ENCODE results near the gene PRPF31.

Gene PRPF31

GRCh38 chr19:54107876-54108490 lies 7.6 kb upstream of the PRPF31 start:
- no peak for DNase-seq

GRCh38 chr19:54108496-54108895 lies 7.1 kb upstream of the PRPF31 start:
- no peak for DNase-seq

DNA sequence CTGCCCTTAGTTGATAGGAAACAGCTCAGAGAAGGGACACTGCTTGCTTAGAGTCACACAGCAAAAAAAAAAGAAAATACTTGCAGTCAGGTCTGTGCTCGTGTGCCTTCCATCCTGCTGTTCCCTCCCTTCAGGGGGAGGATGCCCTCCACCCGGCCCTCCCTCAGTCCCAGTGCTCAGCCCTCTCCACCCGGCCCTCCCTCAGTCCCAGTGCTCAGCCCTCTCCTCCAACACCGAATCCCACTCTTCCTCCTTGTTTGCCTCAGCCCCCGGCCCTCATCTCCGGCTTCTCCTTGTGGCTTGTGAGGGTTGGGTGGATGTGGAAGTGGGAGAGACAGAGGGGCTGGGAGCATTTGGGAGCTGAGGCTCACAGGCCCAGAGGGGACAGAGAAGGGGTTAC lies 5.9 kb upstream of the PRPF31 start:
- DNase-seq = no peak

DNA sequence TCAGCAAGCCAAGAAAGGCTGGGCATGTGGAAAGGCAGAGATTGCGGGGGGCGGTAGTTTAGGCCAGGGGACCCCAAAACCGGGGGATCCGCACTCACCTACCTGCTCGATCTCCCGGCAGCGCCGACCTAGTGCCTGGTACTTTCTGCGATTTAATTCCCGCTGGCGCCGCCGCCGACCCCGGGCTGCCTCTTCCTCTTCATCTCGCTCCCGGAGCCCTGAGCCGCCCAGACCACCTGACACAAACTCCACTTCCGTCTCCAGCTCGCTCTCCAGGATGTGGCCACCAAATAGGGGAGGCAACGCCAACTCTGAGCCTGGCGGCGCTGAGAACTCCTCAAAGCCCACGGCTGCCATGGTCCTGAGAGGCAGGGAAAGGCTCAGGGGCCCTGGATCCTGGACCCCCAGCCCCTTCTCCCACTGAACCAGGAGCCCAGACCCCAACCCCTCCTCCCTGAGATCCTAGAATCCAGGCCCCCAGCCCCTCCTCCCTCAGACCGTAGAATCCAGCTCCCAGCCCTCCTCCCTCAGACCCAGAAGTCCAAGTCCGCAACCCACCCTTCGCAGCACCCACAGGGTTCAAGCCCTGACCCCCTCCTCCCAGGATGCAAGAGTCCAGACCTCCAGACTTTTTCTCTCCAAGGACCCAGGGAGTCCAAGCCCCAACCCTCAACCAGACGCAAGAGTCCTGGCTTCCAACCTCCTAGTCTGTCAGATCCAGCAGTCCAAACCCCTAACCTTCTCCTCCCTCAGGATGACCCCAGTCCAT lies 1.0 kb upstream of the PRPF31 start:
- peak; percentile 24 for DNase-seq

DNA sequence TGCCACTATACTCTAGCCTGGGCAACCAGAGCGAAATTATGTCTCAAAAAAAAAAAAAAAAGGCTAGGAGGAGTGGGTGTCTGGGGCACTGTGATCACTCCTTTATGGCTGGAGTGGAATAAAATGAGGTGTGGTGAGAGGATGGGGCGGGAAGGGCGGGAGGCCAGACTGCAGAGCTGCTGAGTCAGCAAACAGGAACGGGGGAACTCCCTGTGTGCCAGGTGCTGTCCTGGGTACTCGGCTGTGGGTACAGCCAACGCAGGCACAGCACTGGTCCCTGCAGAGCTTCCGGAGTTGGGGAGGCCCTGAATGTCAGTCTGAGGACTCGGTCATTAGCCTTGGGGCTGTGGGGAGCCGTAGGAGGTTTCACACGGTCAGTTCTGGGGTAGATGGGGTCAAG lies 5.7 kb downstream of the PRPF31 start:
- DNase-seq = no peak

DNA sequence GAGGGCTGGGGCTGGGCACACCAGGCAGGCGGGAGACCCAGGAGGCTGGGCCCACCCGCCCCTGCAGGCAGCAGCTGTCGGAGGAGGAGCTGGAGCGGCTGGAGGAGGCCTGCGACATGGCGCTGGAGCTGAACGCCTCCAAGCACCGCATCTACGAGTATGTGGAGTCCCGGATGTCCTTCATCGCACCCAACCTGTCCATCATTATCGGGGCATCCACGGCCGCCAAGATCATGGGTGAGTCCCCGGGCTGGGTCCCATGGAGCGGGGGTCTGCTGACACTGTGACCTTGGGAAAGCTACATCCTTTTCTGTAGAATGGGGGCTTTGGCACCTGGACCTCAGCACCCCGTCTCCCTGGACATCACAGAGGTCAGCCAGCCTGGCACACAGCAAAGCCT lies 8.1 kb downstream of the PRPF31 start:
- no peak for DNase-seq

- DNase-seq = no peak
Measured at GRCh38 chr19:54124393-54124792, 8.8 kb downstream of the PRPF31 start.

GRCh38 chr19:54125713-54126112 lies 10.2 kb downstream of the PRPF31 start:
- DNase-seq = no peak

- no peak for DNase-seq
Measured at GRCh38 chr19:54127688-54128440, 12.3 kb downstream of the PRPF31 start.

GRCh38 chr19:54128441-54128725 lies 12.8 kb downstream of the PRPF31 start:
- DNase-seq = no peak

DNA sequence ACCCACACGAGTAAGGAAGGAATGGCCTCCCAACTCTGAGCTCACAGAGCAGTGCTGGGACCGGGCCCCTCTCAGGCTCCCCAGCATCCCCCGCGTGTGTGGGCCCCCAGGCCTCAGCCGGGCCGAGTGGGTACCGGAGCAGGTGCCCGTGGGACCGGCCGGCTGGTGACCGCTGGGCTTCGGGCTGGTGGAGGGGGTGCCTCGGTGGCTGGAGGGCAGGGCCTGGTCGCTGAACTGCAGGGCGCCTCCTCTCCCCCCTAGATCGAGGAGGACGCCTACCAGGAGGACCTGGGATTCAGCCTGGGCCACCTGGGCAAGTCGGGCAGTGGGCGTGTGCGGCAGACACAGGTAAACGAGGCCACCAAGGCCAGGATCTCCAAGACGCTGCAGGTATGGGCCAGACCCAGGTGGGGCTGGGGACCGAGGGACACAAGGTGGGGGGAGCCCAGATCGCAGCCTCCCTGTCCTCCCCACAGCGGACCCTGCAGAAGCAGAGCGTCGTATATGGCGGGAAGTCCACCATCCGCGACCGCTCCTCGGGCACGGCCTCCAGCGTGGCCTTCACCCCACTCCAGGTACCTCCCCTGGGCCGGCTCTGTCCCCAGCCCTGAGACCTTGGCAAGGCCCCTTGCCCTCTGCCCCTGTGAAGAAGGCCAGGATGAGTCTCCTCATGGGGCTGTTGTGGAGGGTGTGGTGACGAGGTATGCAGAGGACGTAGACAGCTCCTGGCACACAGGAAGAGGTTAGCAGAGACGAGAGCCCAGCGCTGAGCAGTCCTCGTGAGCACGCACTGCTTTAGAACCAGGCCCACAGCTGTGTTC lies 13.5 kb downstream of the PRPF31 start:
- no peak for DNase-seq

DNA sequence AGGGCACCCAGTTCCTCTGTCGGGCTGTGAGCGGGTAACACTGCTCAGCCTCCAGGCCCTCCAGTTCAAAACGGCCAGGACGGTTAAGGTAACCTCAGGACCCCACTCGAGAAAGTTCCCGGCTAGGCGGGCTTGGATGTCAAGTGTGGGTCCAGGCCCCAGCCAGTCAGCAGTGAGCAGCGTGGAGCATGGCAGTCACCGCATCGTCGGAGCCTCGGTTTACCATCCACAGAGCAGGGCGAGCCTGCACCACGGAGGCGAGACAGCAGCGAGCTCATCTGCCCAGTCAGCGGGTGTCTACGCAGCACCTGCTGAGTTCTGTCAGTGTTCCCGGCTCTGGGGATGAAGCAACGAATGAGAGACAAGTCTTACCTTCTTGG lies 14.1 kb downstream of the PRPF31 start:
- DNase-seq = no peak

- DNase-seq = no peak
Measured at GRCh38 chr19:54133312-54133956, 17.9 kb downstream of the PRPF31 start.

DNA sequence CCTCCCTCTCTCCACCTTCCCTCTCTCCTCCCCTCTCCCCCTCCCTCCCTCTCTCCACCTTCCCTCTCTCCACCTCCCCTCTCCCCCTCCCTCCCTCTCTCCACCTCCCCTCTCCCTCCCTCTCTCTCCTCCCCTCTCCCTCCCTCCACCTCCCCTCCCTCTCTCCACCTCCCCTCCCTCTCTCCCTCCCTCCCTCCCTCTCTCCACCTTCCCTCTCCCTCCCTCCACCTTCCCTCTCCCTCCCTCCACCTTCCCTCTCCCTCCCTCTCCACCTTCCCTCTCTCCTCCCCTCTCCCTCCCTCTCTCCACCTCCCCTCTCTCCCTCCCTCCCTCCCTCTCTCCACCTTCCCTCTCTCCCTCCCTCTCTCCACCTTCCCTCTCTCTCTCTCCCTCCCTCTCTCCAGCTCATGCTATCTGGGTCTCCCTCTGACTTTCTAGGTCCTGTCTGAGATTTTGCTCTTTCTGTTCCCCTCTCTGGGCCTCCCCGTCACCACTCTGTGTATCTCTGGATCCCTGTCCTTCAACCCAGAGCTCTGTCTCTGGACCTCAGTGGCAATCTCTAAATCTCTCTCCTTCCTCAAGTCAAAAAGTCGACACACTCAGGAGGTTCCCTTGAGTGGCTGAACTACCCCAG lies 18.5 kb downstream of the PRPF31 start:
- no peak for DNase-seq

GRCh38 chr19:54136086-54136863 lies 20.7 kb downstream of the PRPF31 start:
- no peak for DNase-seq

DNA sequence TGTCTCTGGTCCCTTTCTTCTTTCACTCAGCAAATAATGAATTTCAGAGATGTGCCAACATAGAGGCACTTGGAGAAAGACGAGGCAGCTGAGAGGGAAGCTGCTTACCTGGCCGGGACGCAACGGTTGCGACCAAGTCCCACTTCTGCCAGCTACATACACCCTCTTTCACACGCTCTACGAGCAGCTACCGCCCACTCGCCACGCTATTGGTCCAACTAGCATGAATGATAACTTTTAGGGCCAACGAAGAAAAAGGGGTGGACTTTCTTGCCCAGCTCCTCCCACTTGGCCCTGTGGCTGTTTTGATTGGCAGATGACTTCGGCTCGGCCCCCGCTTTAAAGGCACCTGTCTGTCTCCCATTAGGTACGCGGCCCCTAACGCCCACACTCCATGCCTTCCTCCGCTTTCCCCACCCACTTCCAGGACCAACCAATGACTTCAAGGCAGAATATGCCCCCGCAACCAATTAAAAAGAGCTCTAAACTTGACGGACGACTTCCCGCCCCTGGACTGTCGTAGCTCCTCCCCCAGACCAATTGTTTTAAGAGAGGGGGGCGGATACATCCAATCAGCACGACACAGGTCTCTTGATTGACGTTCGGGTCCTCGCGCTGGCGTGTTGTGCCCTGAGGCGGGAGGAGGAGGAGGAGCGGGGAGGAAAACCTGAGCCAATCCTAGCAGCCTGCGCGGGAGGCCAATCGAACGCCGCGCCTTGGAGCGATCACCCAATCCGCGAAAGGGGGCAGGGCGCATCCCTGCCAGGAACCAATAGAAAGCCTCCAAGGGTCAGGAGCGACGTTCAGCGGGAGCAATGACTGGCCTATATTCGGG lies 21.5 kb downstream of the PRPF31 start:
- DNase-seq = peak; percentile 94

DNA sequence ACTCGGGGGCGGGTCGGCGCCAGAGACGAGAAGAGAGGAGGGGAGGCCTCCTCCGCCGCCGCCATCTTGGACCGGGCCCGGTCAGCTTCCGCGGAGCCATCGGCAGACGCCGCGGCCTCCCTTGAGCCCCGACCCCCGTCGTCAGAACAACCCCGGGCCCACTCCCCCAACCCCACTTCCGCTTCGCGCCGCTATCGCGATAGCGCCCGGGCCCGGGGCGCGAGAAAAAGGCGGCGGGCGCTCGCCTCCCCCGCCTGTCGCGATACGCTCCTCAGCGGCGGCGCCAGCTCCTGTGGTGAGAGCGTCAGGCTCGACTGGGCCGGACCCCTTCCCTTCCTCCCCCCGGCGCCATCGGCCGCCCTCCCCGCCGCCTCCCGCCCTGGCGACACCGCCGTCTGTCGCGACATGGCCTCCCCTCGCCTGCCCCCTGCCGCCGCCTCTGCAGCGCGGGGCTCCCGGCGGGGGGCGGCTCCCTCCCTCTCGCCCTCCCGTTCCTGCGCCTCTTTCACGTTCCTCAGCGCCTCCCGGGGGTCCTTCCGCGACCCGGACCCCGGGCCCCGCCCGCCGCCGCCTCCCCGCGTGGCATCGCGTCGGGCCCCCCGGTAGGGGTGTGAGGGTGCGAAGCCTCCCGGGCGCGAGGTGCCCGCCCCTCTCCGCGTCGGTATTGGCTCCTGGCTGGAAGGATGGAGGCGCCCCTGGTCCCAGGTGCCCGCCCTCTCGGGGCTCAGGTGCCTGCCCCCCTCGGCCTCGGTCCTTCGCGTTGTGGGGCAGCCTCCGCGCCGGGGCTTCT lies 22.3 kb downstream of the PRPF31 start, which contains the start of gene CNOT3:
Gene CNOT3, plus strand, starts transcription at position 64 of the 790 bp plus-strand sequence. CDS start 5,217 bp downstream, outside the sequence.
- DNase-seq = peak; percentile 44

- no peak for DNase-seq
Measured at GRCh38 chr19:54138489-54139256, 23.1 kb downstream of the PRPF31 start.

GRCh38 chr19:54141356-54141755 lies 25.8 kb downstream of the PRPF31 start:
- DNase-seq = no peak
